Measurements from ENCODE around the gene PIGR. TPM values are rescaled to one million over a fixed set of nuclear protein-coding genes. Genes with fewer than 3 reads are reported as not detected.

The PIGR gene
- total RNA-seq, 2 donors from 2014 or later = 7,504 to 12,164 TPM

DNA sequence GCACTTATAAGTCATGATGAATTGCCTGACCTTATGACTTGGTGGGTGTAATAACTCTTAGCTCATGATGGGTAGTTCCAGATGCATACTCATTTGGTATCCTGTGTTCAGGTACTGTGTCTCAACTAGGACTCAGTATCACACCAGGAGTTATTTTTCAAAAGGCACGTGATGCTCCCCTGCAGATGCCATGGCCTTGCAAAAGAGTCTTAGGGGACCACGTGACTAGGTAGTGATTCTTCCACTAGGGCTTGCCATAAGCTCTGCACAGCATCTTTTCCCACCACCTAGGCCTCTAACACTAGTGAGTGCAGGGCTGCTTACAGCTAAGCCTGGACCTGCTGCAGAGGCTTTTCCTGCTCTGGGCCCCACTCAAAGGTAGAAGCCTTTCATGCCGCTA is 27.9 kb upstream of the PIGR start:
- H3K27ac ChIP-seq = peak overlapping the region; percentile 66
- no peaks in the 10 kb centered on the region for H3K27me3 ChIP-seq
- peak overlapping the region in 1 of 2 donors; percentile 52 for H3K9ac ChIP-seq (ENCODE audit: low read depth in 2 of 2, low read length in 2 of 2)
- no peak overlapping the region for H3K4me3 ChIP-seq
- H3K9me3 ChIP-seq = no peaks in the 10 kb centered on the region
- peaks cover 23% of the 10 kb centered on the region for H3K4me1 ChIP-seq
- TF ChIP-seq, protein P1, sequence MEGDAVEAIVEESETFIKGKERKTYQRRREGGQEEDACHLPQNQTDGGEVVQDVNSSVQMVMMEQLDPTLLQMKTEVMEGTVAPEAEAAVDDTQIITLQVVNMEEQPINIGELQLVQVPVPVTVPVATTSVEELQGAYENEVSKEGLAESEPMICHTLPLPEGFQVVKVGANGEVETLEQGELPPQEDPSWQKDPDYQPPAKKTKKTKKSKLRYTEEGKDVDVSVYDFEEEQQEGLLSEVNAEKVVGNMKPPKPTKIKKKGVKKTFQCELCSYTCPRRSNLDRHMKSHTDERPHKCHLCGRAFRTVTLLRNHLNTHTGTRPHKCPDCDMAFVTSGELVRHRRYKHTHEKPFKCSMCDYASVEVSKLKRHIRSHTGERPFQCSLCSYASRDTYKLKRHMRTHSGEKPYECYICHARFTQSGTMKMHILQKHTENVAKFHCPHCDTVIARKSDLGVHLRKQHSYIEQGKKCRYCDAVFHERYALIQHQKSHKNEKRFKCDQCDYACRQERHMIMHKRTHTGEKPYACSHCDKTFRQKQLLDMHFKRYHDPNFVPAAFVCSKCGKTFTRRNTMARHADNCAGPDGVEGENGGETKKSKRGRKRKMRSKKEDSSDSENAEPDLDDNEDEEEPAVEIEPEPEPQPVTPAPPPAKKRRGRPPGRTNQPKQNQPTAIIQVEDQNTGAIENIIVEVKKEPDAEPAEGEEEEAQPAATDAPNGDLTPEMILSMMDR (IDR thresholded peaks at IDR 0.05) = no peak
- no peaks in the 10 kb centered on the region for H3K36me3 ChIP-seq
- DNase-seq = no peak
- intact Hi-C loops (cut with DNase I) = no loop called here

DNA sequence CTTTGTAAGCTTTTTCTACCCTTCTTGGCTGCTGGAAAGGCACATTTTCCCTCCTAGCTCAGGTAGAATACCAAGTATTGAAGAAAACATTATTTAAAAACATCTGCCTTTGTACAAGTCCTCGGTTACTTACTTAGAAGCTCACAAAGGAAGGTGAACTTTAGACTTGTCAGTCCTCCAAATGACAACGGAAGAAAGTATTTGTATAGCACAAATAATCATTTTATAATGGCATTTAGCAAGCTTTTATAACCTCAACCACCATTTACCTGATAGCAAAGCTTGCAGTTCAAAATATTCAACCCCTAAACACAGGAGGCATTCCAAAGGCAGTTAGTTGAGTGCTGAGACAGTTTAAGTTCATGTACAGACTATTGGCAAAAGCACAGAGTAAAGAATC is 26.5 kb upstream of the PIGR start:
- intact Hi-C loops (cut with DNase I) = no loop called here
- Histone ChIP-seq H3K9ac (ENCODE audit: low read depth in 2 of 2, low read length in 2 of 2) (peak overlapping the region; percentile 8 to 52), H3K27ac (peak overlapping the region; percentile 66), H3K36me3 (no peaks in the 10 kb centered on the region), H3K4me1 (peaks cover 35% of the 10 kb centered on the region), H3K27me3 (no peaks in the 10 kb centered on the region), H3K4me3 (no peak overlapping the region), H3K9me3 (no peaks in the 10 kb centered on the region)
- TF ChIP-seq, protein P1 (IDR thresholded peaks at IDR 0.05) = no peak
- no peak for DNase-seq

DNA sequence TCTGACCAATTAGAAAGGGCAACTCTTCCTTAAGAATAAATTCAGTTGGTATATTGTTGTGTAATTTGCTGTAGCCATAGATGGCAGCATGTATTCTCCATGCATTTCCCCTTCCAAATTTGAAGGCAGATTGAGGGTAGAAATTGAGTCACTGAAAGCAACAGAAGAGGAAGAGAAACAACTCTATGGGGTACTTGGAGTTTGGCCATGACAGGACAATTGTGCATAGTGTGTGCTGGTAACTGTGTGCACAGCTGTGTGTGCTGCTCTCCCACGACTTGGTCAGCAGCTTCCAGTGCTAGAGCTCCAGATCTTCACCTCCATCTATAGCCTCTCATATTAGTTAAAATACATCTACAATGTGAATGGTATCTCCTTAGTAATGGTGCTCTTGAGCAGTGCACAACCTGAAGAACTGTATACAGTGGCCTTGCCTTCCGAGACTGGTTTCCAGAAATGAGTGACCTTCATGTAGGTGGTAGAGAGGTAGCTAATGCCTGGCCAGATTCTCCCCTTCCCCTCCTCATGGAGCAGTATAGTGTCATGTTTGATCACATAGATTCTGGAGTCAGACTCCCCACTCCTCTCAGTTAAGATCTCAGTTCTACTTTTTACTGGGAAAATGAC is 24.9 kb upstream of the PIGR start:
- Histone ChIP-seq H3K9ac (ENCODE audit: low read depth in 2 of 2, low read length in 2 of 2) (no peak overlapping the region), H3K27ac (no peak overlapping the region), H3K27me3 (no peaks in the 10 kb centered on the region), H3K4me1 (peaks cover 47% of the 10 kb centered on the region), H3K9me3 (no peaks in the 10 kb centered on the region), H3K4me3 (no peak overlapping the region), H3K36me3 (no peaks in the 10 kb centered on the region)
- TF ChIP-seq, protein P1 (IDR thresholded peaks at IDR 0.05) = no peak
- intact Hi-C loops (cut with DNase I) = no loop called here
- no peak for DNase-seq

DNA sequence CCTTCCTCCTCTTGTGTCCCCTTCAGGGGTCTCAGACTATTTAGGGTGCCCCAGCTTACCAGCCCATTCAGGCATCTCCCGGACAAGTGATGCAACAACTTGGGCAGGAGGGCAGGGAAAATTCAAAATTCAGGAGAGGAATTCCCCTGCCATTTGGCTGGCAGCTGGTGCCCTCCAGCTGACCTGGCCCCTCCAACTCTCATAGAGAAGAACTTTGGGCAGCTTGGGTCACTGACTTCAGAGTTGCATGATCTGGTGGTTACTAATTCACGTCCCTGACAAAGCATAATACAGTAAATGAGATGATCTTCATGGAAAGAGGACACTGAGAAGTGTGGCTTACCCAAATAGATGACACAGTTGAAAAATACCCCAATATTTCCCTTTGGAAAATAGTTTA is 24.2 kb upstream of the PIGR start, which contains the start of gene FCAMR:
Gene FCAMR (minus strand): TSS at position 15 of the 400 bp plus-strand sequence. CDS start 335 bp downstream, outside the sequence.
- H3K9ac ChIP-seq (ENCODE audit: low read depth in 2 of 2, low read length in 2 of 2) = peak within 1 kb of the TSS in 1 of 2 donors; percentile 85
- H3K27me3 ChIP-seq = no peaks in the 10 kb centered on the region
- H3K9me3 ChIP-seq = no peaks in the 10 kb centered on the region
- TF ChIP-seq, protein P1 (IDR thresholded peaks at IDR 0.05) = no peak
- H3K27ac ChIP-seq = peak within 1 kb of the TSS; percentile 82
- H3K4me3 ChIP-seq = no peak within 1 kb of the TSS
- DNase-seq = no peak
- H3K36me3 ChIP-seq = no peaks in the 10 kb centered on the region
- peaks cover 47% of the 10 kb centered on the region for H3K4me1 ChIP-seq
- intact Hi-C loops (cut with DNase I) = no loop called here

DNA sequence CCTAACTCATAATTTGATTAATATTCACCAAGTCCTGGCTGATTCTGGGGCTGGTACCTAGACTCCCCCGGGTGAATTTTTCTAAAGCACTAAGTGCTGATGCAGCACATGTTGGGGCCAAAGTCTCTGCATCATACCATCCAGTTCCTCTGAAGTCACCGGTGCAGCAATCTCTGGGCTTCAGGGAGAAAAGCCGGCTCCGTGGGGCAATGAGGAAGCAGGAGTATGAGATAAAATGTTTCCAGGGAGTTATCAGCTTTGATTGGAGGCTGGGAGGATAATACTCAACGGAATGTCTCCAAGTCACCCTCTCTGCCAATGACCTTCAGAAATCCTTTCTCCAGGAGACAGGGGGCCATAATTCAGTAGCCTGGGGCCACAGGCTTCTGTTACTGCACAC is 22.8 kb upstream of the PIGR start:
- Histone ChIP-seq H3K9ac (ENCODE audit: low read depth in 2 of 2, low read length in 2 of 2) (peak overlapping the region in 1 of 2 donors; percentile 85), H3K27ac (peak overlapping the region; percentile 82), H3K27me3 (no peaks in the 10 kb centered on the region), H3K4me1 (peaks cover 47% of the 10 kb centered on the region), H3K4me3 (no peak overlapping the region), H3K36me3 (no peaks in the 10 kb centered on the region), H3K9me3 (no peaks in the 10 kb centered on the region)
- peak; percentile 87 for DNase-seq
- intact Hi-C loops (cut with DNase I) = no loop called here
- TF ChIP-seq, protein P1 (IDR thresholded peaks at IDR 0.05) = no peak
